ENCODE results near the gene ARL8A.

GRCh38 chr1:202192770-202193613 is 48.5 kb upstream of the ARL8A start:
- TF ChIP-seq CTCF (IDR thresholded peaks at IDR 0.05 in 4 of 5, conservative IDR thresholded peaks at IDR 0.05 in 1 of 5) (peak; percentile 58 to 89 (median 73)), POLR2A (IDR thresholded peaks at IDR 0.05) (no peak)

Data from gastrocnemius medialis (tissue), 4 donors.